ENCODE results near the gene CTDP1.

CTDP1 gene

DNA sequence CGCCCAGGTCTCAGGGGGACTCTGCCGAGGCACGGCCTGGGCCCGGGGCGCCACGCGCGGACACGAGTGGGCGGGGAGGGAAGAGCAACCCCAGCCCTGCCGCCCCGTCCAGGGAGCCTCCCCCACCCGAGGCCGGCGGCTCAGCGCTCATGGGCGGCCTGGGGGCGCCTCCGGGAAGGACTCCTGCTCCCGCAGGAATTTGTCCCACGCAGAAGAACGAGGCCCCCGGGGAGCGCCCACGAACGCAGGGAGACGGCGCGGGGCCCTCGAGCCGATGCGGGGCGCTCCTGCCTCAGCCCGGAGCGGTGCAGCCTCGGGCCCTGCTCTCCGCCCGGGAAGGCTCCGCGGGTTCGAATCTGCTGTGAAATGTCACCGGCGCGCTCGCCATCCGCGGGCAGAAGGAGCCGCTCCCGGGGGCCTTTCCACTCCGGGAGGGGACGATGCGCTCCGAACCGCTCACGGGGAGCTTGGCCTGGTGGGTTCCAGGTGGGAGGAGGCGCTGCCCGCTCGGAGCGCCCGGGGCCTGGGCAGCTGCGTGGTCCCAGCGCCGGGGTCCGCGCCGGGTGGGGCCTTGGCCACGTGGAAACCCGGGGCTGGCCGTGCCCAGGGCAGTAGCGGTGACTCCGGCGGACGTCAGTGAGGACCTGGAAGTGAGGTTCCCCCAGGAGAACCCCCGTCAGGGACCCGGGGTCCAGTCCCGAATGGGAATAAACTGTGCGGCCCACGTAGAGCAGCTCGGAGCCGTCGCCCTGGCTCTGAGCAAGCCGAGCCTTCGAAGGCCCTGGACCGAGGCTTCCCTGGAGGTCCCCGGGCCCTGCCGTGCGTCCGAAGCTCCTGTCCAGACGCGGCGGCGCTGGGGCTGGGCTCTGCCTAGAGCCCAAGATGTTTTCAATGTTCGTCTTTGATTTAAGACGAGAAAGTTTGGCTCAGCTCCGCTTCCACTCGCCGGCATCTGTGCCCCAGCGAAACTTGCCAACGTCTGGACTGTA is 41.4 kb upstream of the CTDP1 start:
- TF ChIP-seq POLR2AphosphoS5 (IDR thresholded peaks at IDR 0.05; ENCODE audit: low read depth, low read length): no peak
- no peak for TF ChIP-seq FOXP2 (optimal IDR thresholded peaks at IDR 0.05; ENCODE audit: borderline replicate concordance, extremely low read depth, extremely low read length, insufficient read depth)
- TF ChIP-seq SIN3A (IDR thresholded peaks at IDR 0.05; ENCODE audit: borderline replicate concordance, insufficient read depth, low read length): no peak
- TF ChIP-seq, protein P1, sequence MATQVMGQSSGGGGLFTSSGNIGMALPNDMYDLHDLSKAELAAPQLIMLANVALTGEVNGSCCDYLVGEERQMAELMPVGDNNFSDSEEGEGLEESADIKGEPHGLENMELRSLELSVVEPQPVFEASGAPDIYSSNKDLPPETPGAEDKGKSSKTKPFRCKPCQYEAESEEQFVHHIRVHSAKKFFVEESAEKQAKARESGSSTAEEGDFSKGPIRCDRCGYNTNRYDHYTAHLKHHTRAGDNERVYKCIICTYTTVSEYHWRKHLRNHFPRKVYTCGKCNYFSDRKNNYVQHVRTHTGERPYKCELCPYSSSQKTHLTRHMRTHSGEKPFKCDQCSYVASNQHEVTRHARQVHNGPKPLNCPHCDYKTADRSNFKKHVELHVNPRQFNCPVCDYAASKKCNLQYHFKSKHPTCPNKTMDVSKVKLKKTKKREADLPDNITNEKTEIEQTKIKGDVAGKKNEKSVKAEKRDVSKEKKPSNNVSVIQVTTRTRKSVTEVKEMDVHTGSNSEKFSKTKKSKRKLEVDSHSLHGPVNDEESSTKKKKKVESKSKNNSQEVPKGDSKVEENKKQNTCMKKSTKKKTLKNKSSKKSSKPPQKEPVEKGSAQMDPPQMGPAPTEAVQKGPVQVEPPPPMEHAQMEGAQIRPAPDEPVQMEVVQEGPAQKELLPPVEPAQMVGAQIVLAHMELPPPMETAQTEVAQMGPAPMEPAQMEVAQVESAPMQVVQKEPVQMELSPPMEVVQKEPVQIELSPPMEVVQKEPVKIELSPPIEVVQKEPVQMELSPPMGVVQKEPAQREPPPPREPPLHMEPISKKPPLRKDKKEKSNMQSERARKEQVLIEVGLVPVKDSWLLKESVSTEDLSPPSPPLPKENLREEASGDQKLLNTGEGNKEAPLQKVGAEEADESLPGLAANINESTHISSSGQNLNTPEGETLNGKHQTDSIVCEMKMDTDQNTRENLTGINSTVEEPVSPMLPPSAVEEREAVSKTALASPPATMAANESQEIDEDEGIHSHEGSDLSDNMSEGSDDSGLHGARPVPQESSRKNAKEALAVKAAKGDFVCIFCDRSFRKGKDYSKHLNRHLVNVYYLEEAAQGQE (IDR thresholded peaks at IDR 0.05; ENCODE audit: insufficient read depth in 1 of 2, low read depth in 2 of 2, low read length in 2 of 2): no peak
- TF ChIP-seq TAF1 (IDR thresholded peaks at IDR 0.05; ENCODE audit: borderline replicate concordance, insufficient read depth, low read length): no peak

DNA sequence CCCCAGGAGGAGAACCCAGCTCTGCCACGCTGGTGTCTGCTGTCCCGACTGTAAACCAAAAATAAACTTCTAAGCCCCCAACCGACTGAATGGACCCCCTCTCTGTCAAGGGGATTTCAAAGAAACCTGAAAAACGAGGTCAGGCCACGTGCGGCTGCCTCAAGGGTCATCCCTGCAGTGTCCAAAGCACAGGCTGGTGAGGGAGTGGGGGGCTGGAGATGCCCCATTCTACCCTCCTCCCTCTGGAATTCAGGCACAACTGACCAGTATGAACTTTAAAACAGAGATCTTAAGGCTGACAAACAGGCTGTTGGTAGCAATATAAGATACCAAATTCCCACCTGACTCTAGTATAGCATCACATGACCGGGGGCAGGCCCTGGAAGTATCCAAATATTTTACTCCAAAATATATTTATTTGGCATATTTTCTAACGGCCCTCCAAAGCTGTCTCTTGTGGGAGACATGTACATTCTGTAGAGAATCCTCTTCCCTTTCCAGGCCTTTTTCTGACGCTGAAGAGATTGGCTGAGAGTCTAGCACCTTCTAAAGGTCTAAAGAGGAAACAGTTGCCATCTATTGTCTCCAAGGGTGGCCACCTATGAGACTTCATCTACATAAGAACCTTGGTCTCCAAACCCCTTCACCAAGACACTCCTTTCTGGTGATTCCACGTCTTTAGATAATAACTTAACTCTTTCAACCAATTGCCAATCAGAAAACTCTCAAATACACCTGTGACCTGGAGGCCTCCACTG is 40.4 kb upstream of the CTDP1 start:
- TF ChIP-seq POLR2AphosphoS5 (IDR thresholded peaks at IDR 0.05; ENCODE audit: low read depth, low read length): no peak
- no peak for TF ChIP-seq SIN3A (IDR thresholded peaks at IDR 0.05; ENCODE audit: borderline replicate concordance, insufficient read depth, low read length)
- no peak for TF ChIP-seq TAF1 (IDR thresholded peaks at IDR 0.05; ENCODE audit: borderline replicate concordance, insufficient read depth, low read length)
- no peak for TF ChIP-seq FOXP2 (optimal IDR thresholded peaks at IDR 0.05; ENCODE audit: borderline replicate concordance, extremely low read depth, extremely low read length, insufficient read depth)
- TF ChIP-seq, protein P1 (IDR thresholded peaks at IDR 0.05; ENCODE audit: insufficient read depth in 1 of 2, low read depth in 2 of 2, low read length in 2 of 2): no peak

DNA sequence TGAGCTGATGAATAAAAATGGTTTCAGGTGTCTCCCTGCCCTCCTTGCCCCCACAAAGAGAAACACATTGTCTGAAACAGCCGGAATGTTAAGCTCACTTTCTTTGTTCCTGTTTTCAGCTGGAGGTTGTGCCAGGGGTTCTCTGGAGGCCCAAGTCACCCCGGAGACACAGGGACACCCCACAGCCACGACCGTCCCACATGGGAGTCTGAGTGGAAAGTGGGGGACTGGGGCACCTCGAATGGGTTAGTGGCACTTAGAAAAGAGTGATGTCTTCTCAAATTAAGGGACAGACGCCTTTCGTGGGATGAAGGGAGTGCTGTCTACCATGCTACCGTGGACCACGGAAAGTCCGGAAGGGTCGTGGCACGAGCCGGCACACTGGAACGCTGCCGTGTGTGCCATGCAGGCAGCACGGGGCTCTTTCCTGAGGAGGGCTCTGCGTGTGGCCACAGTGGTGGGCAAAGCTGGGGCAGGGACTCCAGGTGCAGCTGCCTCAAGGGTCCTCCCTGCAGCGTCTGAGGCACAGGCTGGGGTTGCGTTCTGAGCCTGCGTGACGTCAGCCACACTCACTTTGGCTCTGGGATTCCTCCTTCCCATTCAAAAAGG is 39.4 kb upstream of the CTDP1 start:
- TF ChIP-seq, protein P1 (IDR thresholded peaks at IDR 0.05; ENCODE audit: insufficient read depth in 1 of 2, low read depth in 2 of 2, low read length in 2 of 2): no peak
- TF ChIP-seq TAF1 (IDR thresholded peaks at IDR 0.05; ENCODE audit: borderline replicate concordance, insufficient read depth, low read length) (no peak), POLR2AphosphoS5 (IDR thresholded peaks at IDR 0.05; ENCODE audit: low read depth, low read length) (no peak), SIN3A (IDR thresholded peaks at IDR 0.05; ENCODE audit: borderline replicate concordance, insufficient read depth, low read length) (no peak), FOXP2 (optimal IDR thresholded peaks at IDR 0.05; ENCODE audit: borderline replicate concordance, extremely low read depth, extremely low read length, insufficient read depth) (no peak)

DNA sequence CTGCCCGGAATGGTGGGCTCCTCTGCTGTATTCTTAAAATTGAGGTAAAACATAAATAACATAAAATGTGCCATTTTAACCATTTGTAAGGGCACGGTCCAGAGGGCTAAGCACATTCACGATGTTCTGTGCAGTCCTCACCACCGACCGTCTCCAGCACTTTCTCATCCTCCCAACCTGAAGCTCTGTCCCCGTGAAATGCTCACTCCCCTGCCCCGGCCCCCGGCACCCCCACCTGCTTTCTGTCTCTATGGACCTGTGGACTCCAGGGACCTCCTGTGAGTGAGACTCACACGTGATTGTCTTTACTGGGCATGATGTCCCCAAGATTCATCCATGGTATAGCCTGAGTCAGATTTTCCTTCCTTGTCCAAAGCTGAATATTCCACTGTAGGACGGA is 38.7 kb upstream of the CTDP1 start:
- TF ChIP-seq POLR2AphosphoS5 (IDR thresholded peaks at IDR 0.05; ENCODE audit: low read depth, low read length) (no peak), TAF1 (IDR thresholded peaks at IDR 0.05; ENCODE audit: borderline replicate concordance, insufficient read depth, low read length) (no peak), FOXP2 (optimal IDR thresholded peaks at IDR 0.05; ENCODE audit: borderline replicate concordance, extremely low read depth, extremely low read length, insufficient read depth) (no peak), SIN3A (IDR thresholded peaks at IDR 0.05; ENCODE audit: borderline replicate concordance, insufficient read depth, low read length) (no peak)
- TF ChIP-seq, protein P1 (IDR thresholded peaks at IDR 0.05; ENCODE audit: insufficient read depth in 1 of 2, low read depth in 2 of 2, low read length in 2 of 2): no peak
